A549 (cell line): Measurements from ENCODE around the gene ASH1L. TPM values are rescaled to one million over a fixed set of nuclear protein-coding genes. Genes with fewer than 3 reads are reported as not detected.
A peak's percentile ranks its signal among the peaks of the same experiment; 100 is the strongest.

Experiments
- ATAC-seq, 2 experiments: fragments of 200-7000 bp in 1 of 2; fragments of >200 bp in 1 of 2; cut with Nextera tagmentation in 1 of 2; cut with Tn5 transposase in 1 of 2; 3 replicates each; pipeline versions ENCODE4 v1.8.0 to v1.9.1; 2018 to 2020; ENCODE audit warnings: mild to moderate bottlenecking in 1 of 2, moderate library complexity in 1 of 2
- CTCF ChIA-PET: fragments of 300-600 bp; sonication (Branson Sonifier 250); formaldehyde crosslinking; extraction: SDS; loops from one replicate; lab custom pipeline; 2021; ENCODE audit warnings: antibody characterized with exemption, inconsistent platforms; lab: Yijun Ruan, JAX
- POLR2A ChIA-PET: fragments of 350-600 bp; formaldehyde crosslinking; extraction: SDS; loops from one replicate; lab custom pipeline; 2021; ENCODE audit warnings: antibody characterized with exemption, inconsistent platforms; lab: Yijun Ruan, JAX
- DNase-seq, 2 experiments: peaks; one replicate each; pipeline versions ENCODE4 v3.0.0 to v3.0.0-alpha.2; 2011 to 2016; ENCODE audit warnings: low read depth in 1 of 2, low spot score in 1 of 2
- FAIRE-seq: peaks from 2 replicates; lab custom pipeline; 2011; peaks lifted over from hg19 to GRCh38; lab: Jason Lieb, UNC
- H3K27ac ChIP-seq, 2 experiments: fragments of >200 bp; sonication (Bioruptor Twin); formaldehyde crosslinking; 3 replicates each; pipeline ENCODE4 v1.5.1; 2016 to 2017
- H3K4me1 ChIP-seq: fragments of >200 bp; sonication (Bioruptor Twin); formaldehyde crosslinking; 3 replicates; pipeline ENCODE4 v1.6.1; 2016
- H3K4me2 ChIP-seq: fragments of >200 bp; sonication (Bioruptor Twin); formaldehyde crosslinking; 3 replicates; pipeline ENCODE4 v1.6.1; 2016
- H3K4me3 ChIP-seq: fragments of >200 bp; sonication (Bioruptor Twin); formaldehyde crosslinking; 3 replicates; pipeline ENCODE4 v1.5.1; 2016
- H3K9me3 ChIP-seq: fragments of >200 bp; sonication (Bioruptor Twin); formaldehyde crosslinking; 3 replicates; pipeline ENCODE4 v1.6.1; 2016
- ATOH8 ChIP-seq: fragments of 250-450 bp; sonication (Bioruptor Pico); IDR thresholded peaks from 2 replicates; pipeline ENCODE4 v1.5.0; 2020; ENCODE audit warnings: low read depth, mild to moderate bottlenecking, moderate library complexity
- BCL3 ChIP-seq: fragments of >200 bp; sonication (Bioruptor Twin); formaldehyde crosslinking; IDR thresholded peaks from 3 replicates; pipeline ENCODE4 v1.6.1; 2016
- CBX8 ChIP-seq: fragments of 200-600 bp; sonication (generic); IDR thresholded peaks from 2 replicates; pipeline ENCODE4 v1.6.1; 2016
- CHD2 ChIP-seq: fragments of 150-350 bp; IDR thresholded peaks from 2 replicates; pipeline ENCODE4 v1.6.1; 2014; ENCODE audit warnings: low read length; ENCODE audit not compliant: partially characterized antibody
- EP300 ChIP-seq, 2 experiments: fragments of >200 bp; sonication (Bioruptor Twin); formaldehyde crosslinking; IDR thresholded peaks; 2 replicates in 1 of 2; 3 replicates in 1 of 2; pipeline ENCODE4 v1.6.1; 2016 to 2017
- ESRRA ChIP-seq: fragments of 150-350 bp; IDR thresholded peaks from 2 replicates; pipeline ENCODE4 v1.6.1; 2014; ENCODE audit warnings: mild to moderate bottlenecking, low read length, borderline replicate concordance
- FOSB ChIP-seq: fragments of 250-450 bp; sonication (Bioruptor Pico); IDR thresholded peaks from 2 replicates; pipeline ENCODE4 v1.5.0; 2020; ENCODE audit warnings: mild to moderate bottlenecking, moderate library complexity
- HDAC2 ChIP-seq: fragments of 200-600 bp; sonication (generic); IDR thresholded peaks from 2 replicates; pipeline ENCODE4 v1.6.1; 2016
- HES2 ChIP-seq: fragments of >200 bp; sonication (Bioruptor Twin); formaldehyde crosslinking; IDR thresholded peaks from 2 replicates; pipeline ENCODE4 v1.6.1; 2016
- HMGXB4 ChIP-seq: fragments of 250-450 bp; sonication (Bioruptor Pico); IDR thresholded peaks from 2 replicates; pipeline ENCODE4 v1.5.0; 2021; ENCODE audit warnings: mild to moderate bottlenecking, moderate library complexity, borderline replicate concordance
- HOXA7 ChIP-seq: fragments of 250-450 bp; sonication (Bioruptor Pico); IDR thresholded peaks from 2 replicates; pipeline ENCODE4 v1.5.0; 2020; ENCODE audit warnings: mild to moderate bottlenecking, moderate library complexity
- JUN ChIP-seq, 2 experiments: fragments of >200 bp; sonication (Bioruptor Twin); formaldehyde crosslinking; IDR thresholded peaks; 2 replicates in 1 of 2; 3 replicates in 1 of 2; pipeline ENCODE4 v1.6.1; 2016 to 2017
- KDM5A ChIP-seq: fragments of 200-600 bp; sonication (generic); IDR thresholded peaks from 2 replicates; pipeline ENCODE4 v1.6.1; 2016; ENCODE audit warnings: antibody characterized with exemption, mild to moderate bottlenecking
- MYC ChIP-seq: IDR thresholded peaks from 2 replicates; pipeline ENCODE4 v1.6.1; 2012; ENCODE audit warnings: mild to moderate bottlenecking, inconsistent platforms, low read length, improper control_type of control experiment, borderline replicate concordance
- NR3C1 ChIP-seq: fragments of >200 bp; sonication (Bioruptor Twin); formaldehyde crosslinking; IDR thresholded peaks from 3 replicates; pipeline ENCODE4 v1.6.1; 2017
- POLR2A ChIP-seq: IDR thresholded peaks from 2 replicates; pipeline ENCODE4 v1.6.1; 2012; ENCODE audit warnings: mild to moderate bottlenecking, low read length
- SREBF2 ChIP-seq: fragments of 450-650 bp; IDR thresholded peaks from 2 replicates; pipeline ENCODE4 v1.6.1; 2014; ENCODE audit warnings: mild to moderate bottlenecking, moderate library complexity
- whole genome bisulfite sequencing: methylation state at CpG from one replicate; pipeline ENCODE4 v1.1.6; 2017; ENCODE audit errors: missing lambda C conversion rate; 5-methylcytosine and 5-hydroxymethylcytosine counted together
- polyA plus RNA-seq, 4 experiments: library from polyadenylated mRNA; depleted of rRNA in 3 of 4; stranded (reverse); fragments of >200 nt; fragmentation: RNase III in 1 of 4; extraction: RNeasy Plus Mini Kit Qiagen cat#74134 plus additional on column Dnase treatment in 1 of 4; gene quantifications; 2 replicates in 3 of 4; 3 replicates in 1 of 4; pipeline ENCODE4 v1.2.3, GENCODE V29; 2011 to 2017

Gene ASH1L
- polyA plus RNA-seq, 2 of the 4 experiments (the other 2 are of a cell fraction) = 10.0 to 32.8 TPM

GRCh38 chr1:155313261-155313660 lies 249.3 kb downstream of the ASH1L start:
- DNase-seq (no peak), ATAC-seq (no peak), FAIRE-seq (no peak)
- Histone ChIP-seq H3K9me3 (no peaks in the 10 kb centered on the region), H3K4me3 (no peak overlapping the region), H3K4me2 (no peak overlapping the region), H3K27ac (no peak overlapping the region), H3K4me1 (peaks cover 7% of the 10 kb centered on the region; the same call in 2 of the 3 replicates)
- TF ChIP-seq BCL3 (no peak), HMGXB4 (CRISPR knock-in tag) (no peak), CHD2 (no peak), HOXA7 (CRISPR knock-in tag) (no peak), ATOH8 (CRISPR knock-in tag) (no peak), CBX8 (no peak), HDAC2 (no peak), ESRRA (no peak), KDM5A (no peak), MYC (no peak), NR3C1 (no peak), FOSB (CRISPR knock-in tag) (no peak), HES2 (no peak), EP300 (IDR thresholded peaks at IDR 0.05) (no peak), POLR2A (no peak)
- ChIA-PET POLR2A (interaction anchor here (0.6 kb wide), 1 partner anchor 41 kb away, joined by 4 read pairs; no protein-coding TSS in a partner anchor), CTCF (interaction anchor here (1.0 to 5.9 kb wide), 6 partner anchors 9 to 63 kb away, joined by 3 to 41 read pairs (median 4); partner anchors contain the start of gene PKLR)
- WGBS = 91% methylated on average over 8 of the region's 8 CpGs

- FAIRE-seq = no peak
- CTCF ChIA-PET = interaction anchor here (0.6 to 5.9 kb wide), 3 partner anchors 13 to 59 kb away, joined by 3 to 41 read pairs (median 14); no protein-coding TSS in a partner anchor
- peaks cover 27% of the 10 kb centered on the region for H3K4me1 ChIP-seq
- peak; percentile 16 to 27; a peak in 4 of 6 replicates for ATAC-seq
- H3K27ac ChIP-seq = peak overlapping the region; percentile 93 to 95
- peak overlapping the region; percentile 97 for H3K4me3 ChIP-seq
- no peak for TF ChIP-seq SREBF2
- TF ChIP-seq JUN (IDR thresholded peaks at IDR 0.05) = 0 out of 5 replicates have a peak, but pooled peaks of 1 of the 2 experiments have one; percentile 20
- POLR2A ChIA-PET = interaction anchor here (0.6 kb wide), 1 partner anchor 100 kb away, joined by 3 read pairs; no protein-coding TSS in a partner anchor
- no peaks in the 10 kb centered on the region for H3K9me3 ChIP-seq
- H3K4me2 ChIP-seq = peak overlapping the region; percentile 100
- 15% methylated on average over 9 of the region's 11 CpGs for WGBS
- peak in 1 of 2 experiments; percentile 33 for DNase-seq
Measured at GRCh38 chr1:155309423-155310021, 253.1 kb downstream of the ASH1L start.
